ENCODE measurements around the gene RBM20.
A peak's percentile ranks its signal among the peaks of the same experiment; 100 is the strongest.

The RBM20 gene

GRCh38 chr10:110742801-110743200 lies 98.7 kb downstream of the RBM20 start:
- no peak for DNase-seq

DNA sequence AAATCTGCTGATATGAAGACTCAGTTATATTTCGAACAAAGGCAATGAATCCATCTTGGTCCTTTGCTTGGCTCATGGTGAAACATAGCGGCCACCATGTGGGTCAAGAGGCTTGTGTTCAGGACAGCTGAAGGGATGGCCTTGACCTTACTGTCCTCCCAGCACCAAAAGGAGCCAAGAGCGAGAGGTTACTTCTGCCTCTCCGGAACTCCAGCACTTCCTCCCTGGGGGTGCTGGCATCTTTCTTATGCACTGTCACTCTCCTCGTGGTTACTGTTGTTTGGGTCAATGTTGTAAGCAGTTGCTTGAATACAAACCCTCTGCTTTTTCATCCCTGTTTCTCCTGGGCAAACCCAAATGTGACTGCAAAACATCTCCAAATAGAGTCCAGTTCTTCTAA lies 100.6 kb downstream of the RBM20 start:
- no peak for DNase-seq

GRCh38 chr10:110746254-110746826 lies 102.2 kb downstream of the RBM20 start:
- DNase-seq, result peak; percentile 46

DNA sequence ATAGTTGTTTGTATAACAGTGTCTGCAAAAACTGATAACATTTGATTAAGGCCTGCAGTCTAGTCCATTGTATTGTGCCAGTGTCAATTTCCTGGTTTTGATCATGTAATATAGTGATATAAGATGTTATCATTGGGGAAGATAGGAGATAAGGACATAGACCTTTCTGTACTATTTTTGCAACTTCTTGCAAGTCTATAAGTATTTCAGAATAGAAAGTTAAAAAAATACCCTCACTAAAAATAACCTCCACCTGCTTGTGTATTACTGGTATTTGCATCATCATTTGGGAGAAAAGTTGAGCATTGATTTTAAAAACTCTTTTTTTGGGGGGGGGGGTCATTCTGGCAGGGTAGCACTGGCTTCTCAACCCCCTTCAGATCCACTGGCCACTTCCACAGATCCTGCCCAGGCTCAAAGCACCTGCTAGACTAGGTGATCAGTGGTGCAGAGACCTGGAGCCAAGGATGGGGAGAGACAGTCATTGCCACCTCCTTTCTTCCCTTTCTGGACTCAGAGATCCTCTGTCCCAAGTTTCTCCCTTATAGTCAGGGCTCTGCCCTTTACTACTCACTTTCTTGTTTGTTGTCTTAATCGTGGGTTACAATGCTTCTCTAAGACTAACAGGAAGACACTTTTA lies 103.0 kb downstream of the RBM20 start:
- no peak for DNase-seq

DNA sequence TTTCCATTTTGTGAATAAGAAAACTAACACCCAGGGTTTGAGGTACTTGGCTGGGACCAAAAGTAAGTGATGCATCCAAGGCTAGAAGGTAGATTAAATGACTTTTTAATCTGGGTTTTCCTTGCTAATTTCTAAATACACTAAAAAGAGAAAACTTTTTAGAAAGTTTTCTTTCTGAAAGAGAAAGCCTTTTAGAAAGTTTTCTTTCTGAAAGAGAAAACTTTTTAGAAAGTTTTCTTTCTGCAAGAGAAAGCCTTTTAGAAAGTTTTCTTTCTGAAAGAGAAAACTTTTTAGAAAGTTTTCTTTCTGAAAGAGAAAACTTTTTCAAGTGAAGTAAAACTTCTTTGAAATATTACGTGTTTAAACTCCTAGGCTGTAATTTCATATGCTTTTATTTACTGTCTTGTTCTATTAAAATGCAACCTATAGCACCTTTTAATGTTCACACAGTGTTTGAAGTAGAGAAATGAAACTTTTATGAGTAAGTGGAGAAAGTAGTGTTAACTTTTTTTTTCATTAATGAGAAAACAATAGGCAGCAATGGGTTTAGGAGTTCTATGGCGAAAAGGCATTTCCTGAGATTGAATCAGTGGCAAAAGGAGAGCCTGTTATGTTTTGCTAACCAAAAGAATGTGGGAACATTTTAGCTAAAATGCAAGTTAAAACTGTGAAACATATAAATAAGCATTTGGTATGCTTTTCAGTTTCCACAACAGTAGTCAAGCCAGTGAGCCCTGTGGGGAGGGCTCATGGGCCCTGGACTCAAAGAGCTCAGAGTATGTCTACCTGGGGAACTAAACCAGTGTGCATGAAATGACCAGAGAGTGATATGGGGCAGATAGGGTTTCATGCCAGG lies 103.7 kb downstream of the RBM20 start:
- no peak for DNase-seq

- DNase-seq, result no peak
Observed at GRCh38 chr10:110748970-110749369, 104.8 kb downstream of the RBM20 start.

GRCh38 chr10:110750931-110751330 lies 106.8 kb downstream of the RBM20 start:
- DNase-seq, result no peak

- no peak for DNase-seq
Observed at GRCh38 chr10:110751850-110752249, 107.7 kb downstream of the RBM20 start.

DNA sequence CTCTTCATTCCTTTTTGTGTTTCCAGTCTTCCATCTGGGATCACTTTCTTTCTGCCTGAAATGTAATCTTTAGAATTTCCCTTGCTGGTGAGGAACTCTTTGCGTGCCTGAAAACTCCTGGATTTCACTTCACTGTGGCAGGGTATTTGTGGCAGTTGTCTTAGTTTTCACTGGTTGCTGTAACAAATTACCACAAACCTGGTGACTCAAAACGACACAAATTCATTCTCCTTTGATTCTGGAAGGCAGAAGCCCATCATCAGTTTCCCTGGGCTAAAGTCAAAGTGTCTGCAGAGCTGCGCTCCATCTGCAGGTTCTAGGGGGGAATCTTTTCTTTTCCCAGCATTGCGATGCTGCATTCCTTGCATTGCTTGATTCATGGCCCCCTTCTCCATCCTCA lies 109.3 kb downstream of the RBM20 start:
- DNase-seq, result no peak

GRCh38 chr10:110754375-110755105 lies 110.4 kb downstream of the RBM20 start:
- no peak for DNase-seq

DNA sequence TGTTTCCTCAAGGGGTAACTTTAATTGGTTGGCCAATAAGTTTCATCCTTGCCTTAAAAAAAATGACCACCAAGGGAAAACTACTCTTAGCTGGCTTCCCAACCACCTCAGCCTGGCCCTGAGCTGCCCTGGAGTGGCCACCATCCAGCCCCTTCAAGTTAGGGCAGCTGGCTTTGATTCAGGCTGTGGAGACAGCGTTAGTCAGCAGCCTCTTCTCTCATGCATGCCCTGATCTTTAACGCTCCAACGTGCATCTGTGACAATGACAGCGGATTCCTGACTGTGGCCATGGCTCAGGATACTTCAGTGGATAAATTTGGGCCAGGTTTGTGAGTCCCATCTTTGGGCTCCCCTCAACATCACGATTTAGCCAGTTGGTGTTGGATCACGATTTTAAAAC lies 111.6 kb downstream of the RBM20 start:
- no peak for DNase-seq

DNA sequence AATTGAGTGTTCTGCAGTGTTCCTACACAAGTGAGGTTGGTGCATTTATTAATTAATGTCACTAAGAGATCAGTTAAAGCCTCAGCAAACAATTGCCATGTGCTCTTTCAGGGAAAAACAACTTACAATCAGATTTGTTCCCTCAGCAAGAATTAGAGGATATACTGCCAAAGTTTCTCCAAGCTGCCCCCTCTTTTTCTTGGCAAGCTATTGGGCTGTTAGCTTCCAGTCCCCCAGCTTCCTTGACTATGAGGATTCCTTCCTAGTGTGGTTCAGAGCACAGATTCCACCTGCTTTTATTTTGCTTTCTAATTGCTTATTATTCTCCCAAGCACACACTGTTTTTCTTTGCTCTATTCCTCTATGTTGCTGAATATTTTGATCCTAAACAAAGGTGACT lies 112.7 kb downstream of the RBM20 start:
- no peak for DNase-seq

DNA sequence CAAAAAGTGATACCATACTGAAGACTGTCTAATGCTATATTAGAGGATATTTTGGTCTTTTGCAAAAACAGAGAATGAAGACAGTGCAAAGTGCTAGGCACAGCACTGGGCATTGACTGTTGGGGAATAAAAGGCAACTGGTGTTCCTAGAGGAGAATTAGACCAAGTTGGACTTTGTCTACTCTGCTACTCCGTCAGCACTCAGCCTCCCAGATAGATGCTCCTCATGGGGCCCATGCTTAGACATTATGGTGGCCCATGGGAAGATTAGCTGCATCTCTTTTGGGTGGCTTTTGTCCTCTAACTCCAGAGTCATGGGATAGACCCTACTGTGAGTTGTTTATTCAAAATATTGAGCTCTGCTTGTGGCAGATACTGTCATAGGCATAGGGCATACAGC lies 113.5 kb downstream of the RBM20 start:
- no peak for DNase-seq

DNA sequence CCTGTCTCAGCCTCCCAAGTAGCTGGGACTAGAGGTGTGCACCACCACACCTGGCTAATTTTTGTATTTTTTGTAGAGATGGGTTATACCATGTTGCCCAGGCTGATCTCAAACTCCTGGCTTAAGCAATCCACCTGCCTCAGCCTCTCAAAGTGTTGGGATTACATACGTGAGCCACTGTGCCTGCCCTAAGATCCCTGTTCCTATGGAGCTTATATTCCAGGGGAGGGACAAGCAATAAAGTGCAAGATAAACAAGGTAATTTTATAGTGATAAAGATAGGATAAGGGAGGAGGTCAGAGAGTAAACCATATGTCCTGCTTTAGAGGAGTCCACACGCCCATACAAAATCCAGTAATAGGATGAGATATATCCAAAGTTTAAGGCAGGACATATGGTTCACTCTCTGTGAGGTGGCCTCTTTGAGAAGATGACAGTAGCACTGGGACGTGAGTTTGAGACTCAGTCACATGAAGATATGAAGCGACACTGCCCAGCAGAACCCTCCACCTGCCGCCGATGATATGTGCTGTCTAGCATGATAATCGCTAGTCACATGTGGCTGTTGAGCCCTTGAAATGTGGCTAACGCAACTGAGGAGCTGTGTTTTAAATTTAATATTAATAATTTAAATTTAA lies 114.1 kb downstream of the RBM20 start:
- no peak for DNase-seq

DNA sequence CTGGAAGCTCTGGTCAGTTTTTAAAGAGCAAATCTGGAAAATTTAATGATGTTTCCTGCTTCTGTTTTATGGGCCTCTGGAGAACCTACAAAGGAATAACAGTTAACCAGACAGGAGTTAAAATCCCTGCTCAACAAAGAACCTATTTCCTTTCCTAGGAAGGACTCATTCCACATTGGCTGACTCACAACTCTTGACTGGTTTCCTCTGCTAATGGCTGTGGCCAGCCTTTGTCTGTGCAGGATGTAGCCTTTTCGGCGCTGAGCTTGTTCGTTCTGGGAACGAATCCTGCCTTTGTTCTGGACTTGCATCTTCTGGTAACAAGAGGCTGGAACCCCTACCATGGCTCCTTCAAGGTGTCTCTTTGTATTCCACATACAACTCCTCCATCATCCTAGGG lies 114.8 kb downstream of the RBM20 start:
- peak; percentile 7 for DNase-seq

GRCh38 chr10:110759523-110759922 lies 115.4 kb downstream of the RBM20 start:
- DNase-seq, result no peak

DNA sequence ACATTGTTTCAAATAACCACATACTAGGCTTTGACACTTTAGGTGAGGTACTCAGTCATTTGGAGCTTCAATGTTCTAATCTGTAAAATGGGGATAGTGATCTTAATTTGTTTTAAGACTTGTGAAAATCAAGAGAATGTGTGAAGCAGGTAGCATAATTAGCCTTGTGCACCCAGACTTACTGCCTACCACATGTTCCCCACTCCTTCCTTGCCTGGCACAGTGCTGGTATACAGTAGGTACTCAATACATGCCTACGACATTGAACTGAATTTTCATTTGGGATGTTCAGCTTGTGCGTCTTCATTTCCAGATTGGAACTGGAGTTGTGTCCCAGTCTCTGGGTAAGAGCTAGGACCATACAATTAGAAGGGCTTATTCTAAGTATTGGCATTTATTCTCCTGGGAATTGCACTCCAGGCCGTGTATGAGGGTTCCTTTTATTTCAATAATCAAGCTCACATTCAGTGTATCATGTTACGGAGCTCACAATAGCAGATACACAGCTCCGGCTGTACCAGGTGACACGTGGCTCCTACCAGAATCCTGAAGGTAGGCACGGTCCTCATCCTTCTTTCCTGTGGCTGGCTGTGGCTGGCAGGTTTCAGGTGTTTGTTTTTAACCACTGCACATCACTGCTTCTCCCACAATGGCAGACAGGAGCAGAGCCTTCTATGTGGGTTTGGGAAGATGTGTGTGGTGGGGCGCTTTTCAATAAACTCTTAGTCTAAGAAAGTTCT lies 118.1 kb downstream of the RBM20 start:
- peak; percentile 81 for DNase-seq

GRCh38 chr10:110762849-110763211 lies 118.7 kb downstream of the RBM20 start:
- no peak for DNase-seq

- DNase-seq, result peak; percentile 29
Observed at GRCh38 chr10:110764378-110764777, 120.2 kb downstream of the RBM20 start.

- no peak for DNase-seq
Observed at GRCh38 chr10:110764793-110765512, 120.8 kb downstream of the RBM20 start.

GRCh38 chr10:110765513-110766319 lies 121.6 kb downstream of the RBM20 start:
- no peak for DNase-seq
